ENCODE measurements around the gene PRKRA. TPM values are rescaled to one million over a fixed set of nuclear protein-coding genes. Genes with fewer than 3 reads are reported as not detected.
"Not testable (repeated sequence)": the region's sequence is repeated elsewhere in the genome, so short reads cannot be mapped to it uniquely, and the experiment has no call there.

PRKRA gene
- total RNA-seq, 1 donor from 2014 or later, result 67.8 TPM

GRCh38 chr2:178478439-178479274 is 27.7 kb upstream of the PRKRA start, which contains the start of gene FKBP7:
FKBP7 (minus strand) TSS chr2:178478600; CDS start chr2:178478499, 101 bp downstream.
- peaks cover 36% of the 10 kb centered on the region for H3K4me1 Mint-ChIP-seq (ENCODE audit: low read depth)
- intact Hi-C loops (cut with micrococcal nuclease), result loop anchor here (1.0 to 2.0 kb wide), 6 partner anchors 27 to 222 kb away; partner anchors contain the start of genes PJVK and PRKRA
- peak within 1 kb of the TSS; percentile 90 for H3K4me3 Mint-ChIP-seq (ENCODE audit: low read depth)
- no peaks in the 10 kb centered on the region for H3K27me3 Mint-ChIP-seq (ENCODE audit: low read depth)
- DNase-seq (ENCODE audit: low spot score), result peak; percentile 74
- H3K9me3 Mint-ChIP-seq, result no peaks in the 10 kb centered on the region
- H3K27ac Mint-ChIP-seq, result peak within 1 kb of the TSS; percentile 92
- H3K36me3 Mint-ChIP-seq (ENCODE audit: low read depth), result peaks cover 13% of the 10 kb centered on the region

GRCh38 chr2:178478130-178478438 is 27.1 kb upstream of the PRKRA start:
- H3K36me3 Mint-ChIP-seq (ENCODE audit: low read depth), result peaks cover 13% of the 10 kb centered on the region

GRCh38 chr2:178477443-178478129 is 26.6 kb upstream of the PRKRA start:
- DNase-seq (ENCODE audit: low spot score), result no peak
- Mint-ChIP-seq H3K4me3 (ENCODE audit: low read depth) (peak overlapping the region; percentile 90), H3K27me3 (ENCODE audit: low read depth) (no peaks in the 10 kb centered on the region), H3K9me3 (no peaks in the 10 kb centered on the region), H3K36me3 (ENCODE audit: low read depth) (peaks cover 8% of the 10 kb centered on the region), H3K27ac (peak overlapping the region; percentile 22), H3K4me1 (ENCODE audit: low read depth) (peaks cover 33% of the 10 kb centered on the region)
- intact Hi-C loops (cut with micrococcal nuclease), result loop anchor here (1.0 to 2.0 kb wide), 4 partner anchors 26 to 223 kb away; partner anchors contain the start of genes PJVK and PRKRA

More at GRCh38 chr2:178478130-178478438, 27.1 kb upstream of the PRKRA start:
- intact Hi-C loops (cut with micrococcal nuclease), result loop anchor here (1.0 to 2.0 kb wide), 4 partner anchors 27 to 223 kb away; partner anchors contain the start of genes PJVK and PRKRA
- peak overlapping the region; percentile 90 for H3K4me3 Mint-ChIP-seq (ENCODE audit: low read depth)
- peaks cover 38% of the 10 kb centered on the region for H3K4me1 Mint-ChIP-seq (ENCODE audit: low read depth)
- peak; percentile 13 for DNase-seq (ENCODE audit: low spot score)
- peak overlapping the region; percentile 92 for H3K27ac Mint-ChIP-seq
- H3K27me3 Mint-ChIP-seq (ENCODE audit: low read depth), result no peaks in the 10 kb centered on the region
- no peaks in the 10 kb centered on the region for H3K9me3 Mint-ChIP-seq

GRCh38 chr2:178476477-178476876 is 25.5 kb upstream of the PRKRA start:
- Mint-ChIP-seq H3K4me3 (ENCODE audit: low read depth) (no peak overlapping the region), H3K36me3 (ENCODE audit: low read depth) (peaks cover 7% of the 10 kb centered on the region), H3K27ac (no peak overlapping the region), H3K27me3 (ENCODE audit: low read depth) (no peaks in the 10 kb centered on the region), H3K4me1 (ENCODE audit: low read depth) (peaks cover 22% of the 10 kb centered on the region), H3K9me3 (no peaks in the 10 kb centered on the region)
- DNase-seq (ENCODE audit: low spot score), result no peak
- intact Hi-C loops (cut with micrococcal nuclease), result no loop called here

GRCh38 chr2:178474560-178474959 is 23.6 kb upstream of the PRKRA start:
- Mint-ChIP-seq H3K9me3 (no peaks in the 10 kb centered on the region), H3K4me1 (ENCODE audit: low read depth) (peaks cover 17% of the 10 kb centered on the region), H3K4me3 (ENCODE audit: low read depth) (no peak overlapping the region), H3K27me3 (ENCODE audit: low read depth) (no peaks in the 10 kb centered on the region), H3K27ac (no peak overlapping the region), H3K36me3 (ENCODE audit: low read depth) (peaks cover 7% of the 10 kb centered on the region)
- intact Hi-C loops (cut with micrococcal nuclease), result no loop called here
- no peak for DNase-seq (ENCODE audit: low spot score)

GRCh38 chr2:178473931-178474330 is 23.0 kb upstream of the PRKRA start:
- H3K4me1 Mint-ChIP-seq (ENCODE audit: low read depth), result peaks cover 11% of the 10 kb centered on the region
- no peak overlapping the region for H3K4me3 Mint-ChIP-seq (ENCODE audit: low read depth)
- no peaks in the 10 kb centered on the region for H3K9me3 Mint-ChIP-seq
- DNase-seq (ENCODE audit: low spot score), result no peak
- H3K36me3 Mint-ChIP-seq (ENCODE audit: low read depth), result peaks cover 7% of the 10 kb centered on the region
- no peaks in the 10 kb centered on the region for H3K27me3 Mint-ChIP-seq (ENCODE audit: low read depth)
- intact Hi-C loops (cut with micrococcal nuclease), result no loop called here
- H3K27ac Mint-ChIP-seq, result no peak overlapping the region

GRCh38 chr2:178473373-178473772 is 22.4 kb upstream of the PRKRA start:
- Mint-ChIP-seq H3K4me3 (ENCODE audit: low read depth) (no peak overlapping the region), H3K36me3 (ENCODE audit: low read depth) (peaks cover 7% of the 10 kb centered on the region), H3K27ac (no peak overlapping the region), H3K4me1 (ENCODE audit: low read depth) (peaks cover 9% of the 10 kb centered on the region), H3K9me3 (no peaks in the 10 kb centered on the region), H3K27me3 (ENCODE audit: low read depth) (no peaks in the 10 kb centered on the region)
- intact Hi-C loops (cut with micrococcal nuclease), result no loop called here
- no peak for DNase-seq (ENCODE audit: low spot score)

- H3K27ac Mint-ChIP-seq; H3K27me3 Mint-ChIP-seq (ENCODE audit: low read depth); H3K4me1 Mint-ChIP-seq (ENCODE audit: low read depth); H3K4me3 Mint-ChIP-seq (ENCODE audit: low read depth); DNase-seq (ENCODE audit: low spot score); intact Hi-C loops (cut with micrococcal nuclease); H3K36me3 Mint-ChIP-seq (ENCODE audit: low read depth); H3K9me3 Mint-ChIP-seq: not testable (repeated sequence)
Measured at GRCh38 chr2:178471313-178471712, 20.3 kb upstream of the PRKRA start.

- Mint-ChIP-seq H3K9me3 (no peaks in the 10 kb centered on the region), H3K27me3 (ENCODE audit: low read depth) (no peaks in the 10 kb centered on the region), H3K36me3 (ENCODE audit: low read depth) (peaks cover 8% of the 10 kb centered on the region), H3K4me1 (ENCODE audit: low read depth) (peaks cover 2% of the 10 kb centered on the region), H3K4me3 (ENCODE audit: low read depth) (no peak overlapping the region), H3K27ac (no peak overlapping the region)
- intact Hi-C loops (cut with micrococcal nuclease), result no loop called here
- no peak for DNase-seq (ENCODE audit: low spot score)
Measured at GRCh38 chr2:178469219-178469849, 18.4 kb upstream of the PRKRA start.

GRCh38 chr2:178457390-178457886 is 6.5 kb upstream of the PRKRA start:
- intact Hi-C loops (cut with micrococcal nuclease), result no loop called here
- no peak for DNase-seq (ENCODE audit: low spot score)
- H3K9me3 Mint-ChIP-seq, result no peaks in the 10 kb centered on the region
- no peak overlapping the region for H3K4me3 Mint-ChIP-seq (ENCODE audit: low read depth)
- peaks cover under 1% of the 10 kb centered on the region for H3K4me1 Mint-ChIP-seq (ENCODE audit: low read depth)
- H3K36me3 Mint-ChIP-seq (ENCODE audit: low read depth), result no peaks in the 10 kb centered on the region
- peaks cover 9% of the 10 kb centered on the region for H3K27me3 Mint-ChIP-seq (ENCODE audit: low read depth)
- H3K27ac Mint-ChIP-seq, result no peak overlapping the region

GRCh38 chr2:178455947-178456346 is 5.0 kb upstream of the PRKRA start:
- Mint-ChIP-seq H3K9me3 (no peaks in the 10 kb centered on the region), H3K27ac (no peak overlapping the region), H3K4me1 (ENCODE audit: low read depth) (peaks cover 8% of the 10 kb centered on the region), H3K36me3 (ENCODE audit: low read depth) (no peaks in the 10 kb centered on the region), H3K27me3 (ENCODE audit: low read depth) (peaks cover 9% of the 10 kb centered on the region), H3K4me3 (ENCODE audit: low read depth) (no peak overlapping the region)
- intact Hi-C loops (cut with micrococcal nuclease), result no loop called here
- DNase-seq (ENCODE audit: low spot score), result no peak

GRCh38 chr2:178452870-178453269 is 1.9 kb upstream of the PRKRA start:
- peaks cover 16% of the 10 kb centered on the region for H3K36me3 Mint-ChIP-seq (ENCODE audit: low read depth)
- peaks cover 6% of the 10 kb centered on the region for H3K27me3 Mint-ChIP-seq (ENCODE audit: low read depth)
- no peak overlapping the region for H3K4me3 Mint-ChIP-seq (ENCODE audit: low read depth)
- H3K9me3 Mint-ChIP-seq, result no peaks in the 10 kb centered on the region
- no peak overlapping the region for H3K27ac Mint-ChIP-seq
- no peak for DNase-seq (ENCODE audit: low spot score)
- intact Hi-C loops (cut with micrococcal nuclease), result no loop called here
- H3K4me1 Mint-ChIP-seq (ENCODE audit: low read depth), result peaks cover 28% of the 10 kb centered on the region

Measured in activated T-helper 2 cell treated with anti-CD3 and anti-CD28 coated beads, Interferon-gamma antibody, Interleukin-2, Interleukin-4, amounts not matched to agents 10 μg/mL and 5 μg/mL and 100 μg/mL, durations not matched to agents 14 hours and 24 hours and 36 hours (primary cell).